ENCODE data around the gene FRK. TPM values are rescaled to one million over a fixed set of nuclear protein-coding genes. Genes with fewer than 3 reads are reported as not detected.

FRK gene
- total RNA-seq, 5 donors from 2014 or later (not counting 1 experiment from before 2014, with no cell fraction given) = 0.02 to 0.07 (median 0.06) TPM

- Mint-ChIP-seq H3K27me3 (peaks cover 0 to 3% of the 10 kb centered on the region in 2 donors), H3K4me3 (no peak overlapping the region), H3K4me1 (no peaks in the 10 kb centered on the region), H3K27ac (no peak overlapping the region), H3K9me3 (peaks cover 0 to 3% (median 0%) of the 10 kb centered on the region in 3 donors), H3K36me3 (no peaks in the 10 kb centered on the region)
- no peak overlapping the region for H3K27ac ChIP-seq (ENCODE audit: low read length)
- H3K36me3 ChIP-seq (ENCODE audit: control insufficient read depth in 2 of 2, extremely low read depth in 1 of 2, insufficient read depth in 1 of 2, low read length in 1 of 2) = no peaks in the 10 kb centered on the region
- H3K4me3 ChIP-seq (ENCODE audit: control insufficient read depth in 1 of 2, extremely low read depth in 1 of 2, low read length in 1 of 2) = no peak overlapping the region
- no peaks in the 10 kb centered on the region for H3K4me1 ChIP-seq (ENCODE audit: control insufficient read depth in 1 of 2, extremely low read depth in 1 of 2, insufficient read depth in 2 of 2, low read length in 2 of 2)
- no peaks in the 10 kb centered on the region for H3K27me3 ChIP-seq (replicated peaks in 1 of 2; ENCODE audit: control insufficient read depth in 2 of 2, extremely low read depth in 1 of 2, insufficient read depth in 2 of 2, low read length in 1 of 2)
- POLR2A ChIA-PET = no interaction called here
- no peaks in the 10 kb centered on the region for H3K9me3 ChIP-seq
- ATAC-seq (replicated peaks in 1 of 4) = no peak
- DNase-seq = no peak
- WGBS (ENCODE audit: insufficient coverage) = no CpG with 5 or more reads among the region's 4 CpGs
- CTCF ChIA-PET = no interaction called here
These were observed 174.9 kb downstream of the FRK start for GRCh38 chr6:115885636-115886366.

- DNase-seq (no peak), ATAC-seq (replicated peaks in 1 of 4) (no peak)
- Mint-ChIP-seq H3K27ac (no peak overlapping the region), H3K4me1 (no peaks in the 10 kb centered on the region), H3K27me3 (no peaks in the 10 kb centered on the region), H3K4me3 (no peak overlapping the region), H3K9me3 (no peaks in the 10 kb centered on the region), H3K36me3 (no peaks in the 10 kb centered on the region)
- Histone ChIP-seq H3K27me3 (replicated peaks in 1 of 2; ENCODE audit: control insufficient read depth in 2 of 2, extremely low read depth in 1 of 2, insufficient read depth in 2 of 2, low read length in 1 of 2) (no peaks in the 10 kb centered on the region), H3K4me3 (ENCODE audit: control insufficient read depth in 1 of 2, extremely low read depth in 1 of 2, low read length in 1 of 2) (no peak overlapping the region), H3K4me1 (ENCODE audit: control insufficient read depth in 1 of 2, extremely low read depth in 1 of 2, insufficient read depth in 2 of 2, low read length in 2 of 2) (no peaks in the 10 kb centered on the region), H3K27ac (ENCODE audit: low read length) (no peak overlapping the region), H3K9me3 (no peaks in the 10 kb centered on the region), H3K36me3 (ENCODE audit: control insufficient read depth in 2 of 2, extremely low read depth in 1 of 2, insufficient read depth in 1 of 2, low read length in 1 of 2) (no peaks in the 10 kb centered on the region)
- ChIA-PET POLR2A (no interaction called here), CTCF (no interaction called here)
- 89% methylated on average over 2 of the region's 2 CpGs for WGBS (ENCODE audit: insufficient coverage)
These were observed 177.9 kb downstream of the FRK start for GRCh38 chr6:115882771-115883170.

GRCh38 chr6:115882174-115882573 is 178.5 kb downstream of the FRK start:
- Histone ChIP-seq H3K4me3 (ENCODE audit: control insufficient read depth in 1 of 2, extremely low read depth in 1 of 2, low read length in 1 of 2) (no peak overlapping the region), H3K4me1 (ENCODE audit: control insufficient read depth in 1 of 2, extremely low read depth in 1 of 2, insufficient read depth in 2 of 2, low read length in 2 of 2) (no peaks in the 10 kb centered on the region), H3K36me3 (ENCODE audit: control insufficient read depth in 2 of 2, extremely low read depth in 1 of 2, insufficient read depth in 1 of 2, low read length in 1 of 2) (no peaks in the 10 kb centered on the region), H3K27me3 (replicated peaks in 1 of 2; ENCODE audit: control insufficient read depth in 2 of 2, extremely low read depth in 1 of 2, insufficient read depth in 2 of 2, low read length in 1 of 2) (no peaks in the 10 kb centered on the region), H3K9me3 (no peaks in the 10 kb centered on the region), H3K27ac (ENCODE audit: low read length) (no peak overlapping the region)
- DNase-seq (no peak), ATAC-seq (replicated peaks in 1 of 4) (no peak)
- no peaks in the 10 kb centered on the region for H3K4me1 Mint-ChIP-seq
- H3K36me3 Mint-ChIP-seq = no peaks in the 10 kb centered on the region
- ChIA-PET CTCF (no interaction called here), POLR2A (no interaction called here)
- H3K27ac Mint-ChIP-seq = no peak overlapping the region
- WGBS (ENCODE audit: insufficient coverage) = no CpG with 5 or more reads among the region's 5 CpGs
- H3K4me3 Mint-ChIP-seq = no peak overlapping the region
- no peaks in the 10 kb centered on the region for H3K27me3 Mint-ChIP-seq
- no peaks in the 10 kb centered on the region for H3K9me3 Mint-ChIP-seq

Other genes starting within 250 kb of the FRK start
- gene NT5DC1, start 40.0 kb upstream of the FRK start, total RNA-seq = 10 to 100 TPM; 33.8 to 47.3 (median 38.1) TPM
- not detected for gene COL10A1, start 65.2 kb upstream of the FRK start, total RNA-seq
- gene TSPYL4, start 193.2 kb upstream of the FRK start, total RNA-seq = 10 to 100 TPM; 18.6 to 60.2 (median 22.4) TPM
- gene TSPYL1, start 219.0 kb upstream of the FRK start, total RNA-seq = 100 to 1,000 TPM in 2 of 5 donors, 10 to 100 TPM in 3; 83.4 to 215 (median 86.8) TPM